GM19395 (cell line): ENCODE measurements around the gene AFAP1.

Experiments used
- ATAC-seq: cut with Tn5 transposase; IDR thresholded peaks from one replicate; pipeline ENCODE4 v1.9.1; 2021; ENCODE audit warnings: mild to moderate bottlenecking, moderate library complexity; ENCODE audit not compliant: unreplicated experiment

AFAP1 gene

DNA sequence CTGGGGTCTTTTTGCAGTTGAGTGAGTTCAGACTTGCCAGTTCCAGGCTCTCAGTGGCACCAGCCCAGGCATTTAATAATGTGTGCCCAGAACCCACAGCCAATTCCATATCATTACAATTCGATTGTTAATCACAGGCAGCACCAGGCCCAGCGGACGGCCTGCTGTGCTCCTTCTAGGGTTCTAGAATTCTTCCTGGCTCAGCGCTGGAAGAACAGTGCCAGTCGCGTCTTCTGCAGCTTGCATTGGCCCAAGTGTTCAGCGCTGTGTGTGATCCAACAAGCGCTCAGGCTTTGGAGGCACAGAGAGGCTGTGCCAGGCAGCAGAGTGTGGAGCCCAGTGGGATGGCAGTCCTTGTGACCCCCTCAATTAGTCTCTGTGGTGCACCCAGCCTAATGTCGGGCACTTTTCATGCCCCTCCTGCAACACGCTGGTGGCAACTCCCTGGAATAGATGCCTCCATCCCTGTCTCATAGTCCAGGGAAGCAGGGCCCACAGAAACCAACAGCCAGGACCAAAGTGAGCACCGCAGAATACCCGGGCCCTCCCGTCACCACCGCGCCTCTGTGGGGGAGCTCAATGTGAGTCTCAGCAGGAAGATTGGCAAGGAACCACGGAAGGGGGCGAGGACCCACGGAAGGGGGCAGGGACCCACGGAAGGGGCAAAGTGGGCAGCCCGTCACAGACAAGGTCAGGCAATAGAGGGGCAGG is 193.2 kb downstream of the AFAP1 start:
- no peak for ATAC-seq

DNA sequence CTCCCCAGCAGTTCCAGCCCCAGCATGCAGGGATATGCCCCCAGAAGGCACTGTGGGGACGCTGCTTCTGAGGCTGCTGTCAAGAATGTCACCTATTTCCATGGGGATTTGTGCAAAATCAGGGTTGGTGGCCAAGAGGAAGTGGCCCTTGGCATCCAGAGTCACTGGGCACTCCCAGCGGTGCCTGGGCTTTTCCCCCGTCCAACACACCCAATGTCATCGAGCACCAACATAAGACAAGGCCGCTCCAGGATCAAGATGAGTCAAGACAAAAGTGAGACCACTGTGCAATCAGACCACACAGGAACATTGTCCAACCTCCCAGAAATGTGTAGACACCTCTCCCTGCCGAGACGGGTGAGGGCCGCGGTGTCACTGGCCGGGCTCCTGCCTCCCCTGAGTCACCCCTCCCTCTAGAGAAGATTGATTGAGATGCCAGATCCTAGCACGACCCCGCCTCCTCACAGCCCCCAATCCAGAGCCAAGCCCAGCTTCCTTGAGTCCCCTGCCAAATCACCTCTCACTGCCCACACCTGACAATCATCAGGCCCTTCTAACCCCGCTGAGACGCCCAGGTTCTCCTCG is 194.3 kb downstream of the AFAP1 start:
- no peak for ATAC-seq

DNA sequence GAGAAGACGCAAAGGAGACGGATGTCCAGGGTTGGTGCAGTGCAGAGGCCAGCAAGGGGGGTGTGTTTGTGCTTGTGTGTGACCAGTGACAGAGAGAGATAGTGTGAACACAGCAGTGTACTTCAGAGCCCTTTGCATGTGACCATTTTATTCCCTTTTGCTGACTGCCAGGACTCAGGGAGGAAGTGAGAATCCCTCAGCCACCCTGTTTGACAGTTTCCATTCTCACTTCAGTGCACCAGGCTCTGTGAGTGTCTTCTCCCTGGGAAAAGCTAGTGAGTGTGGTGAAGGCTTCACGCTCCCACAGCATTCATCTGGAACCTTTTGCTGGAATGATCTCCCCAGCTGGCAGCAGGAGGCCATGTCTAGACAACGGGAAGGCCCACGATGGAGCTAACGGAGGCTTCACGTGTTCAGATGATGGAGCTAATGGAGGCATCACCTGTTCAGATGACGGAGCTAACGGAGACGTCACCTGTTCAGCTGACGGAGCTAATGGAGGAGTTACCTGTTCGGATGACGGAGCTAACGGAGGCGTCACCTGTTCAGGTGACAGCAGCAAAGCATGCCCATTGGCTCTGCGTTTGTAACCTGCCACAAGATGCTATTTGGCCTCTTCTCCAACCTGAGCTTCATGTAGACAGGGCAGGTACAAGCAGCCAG is 195.4 kb downstream of the AFAP1 start:
- no peak for ATAC-seq

DNA sequence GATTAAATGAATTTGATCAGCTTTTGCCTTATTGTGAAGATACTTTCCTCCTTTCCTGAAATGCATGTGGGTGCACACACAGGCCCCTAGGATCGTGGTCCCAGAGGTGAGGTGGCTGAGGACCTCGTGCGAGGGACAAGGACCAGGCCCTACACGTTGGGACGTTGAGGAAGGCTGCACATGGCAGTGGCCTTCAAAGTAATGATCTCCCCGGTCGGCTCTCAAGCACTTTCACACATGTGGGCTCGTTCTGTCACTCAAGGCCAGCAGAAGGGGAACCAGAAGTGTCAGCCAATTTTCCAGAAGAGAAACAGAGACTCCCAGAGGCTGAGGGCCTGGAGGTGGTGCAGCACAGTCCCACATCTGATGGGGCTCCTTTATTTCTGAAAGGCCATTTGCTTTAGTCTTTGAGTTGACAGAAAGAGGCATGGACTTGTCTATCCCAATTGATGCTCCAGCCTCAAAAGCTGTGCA is 196.8 kb downstream of the AFAP1 start:
- no peak for ATAC-seq

DNA sequence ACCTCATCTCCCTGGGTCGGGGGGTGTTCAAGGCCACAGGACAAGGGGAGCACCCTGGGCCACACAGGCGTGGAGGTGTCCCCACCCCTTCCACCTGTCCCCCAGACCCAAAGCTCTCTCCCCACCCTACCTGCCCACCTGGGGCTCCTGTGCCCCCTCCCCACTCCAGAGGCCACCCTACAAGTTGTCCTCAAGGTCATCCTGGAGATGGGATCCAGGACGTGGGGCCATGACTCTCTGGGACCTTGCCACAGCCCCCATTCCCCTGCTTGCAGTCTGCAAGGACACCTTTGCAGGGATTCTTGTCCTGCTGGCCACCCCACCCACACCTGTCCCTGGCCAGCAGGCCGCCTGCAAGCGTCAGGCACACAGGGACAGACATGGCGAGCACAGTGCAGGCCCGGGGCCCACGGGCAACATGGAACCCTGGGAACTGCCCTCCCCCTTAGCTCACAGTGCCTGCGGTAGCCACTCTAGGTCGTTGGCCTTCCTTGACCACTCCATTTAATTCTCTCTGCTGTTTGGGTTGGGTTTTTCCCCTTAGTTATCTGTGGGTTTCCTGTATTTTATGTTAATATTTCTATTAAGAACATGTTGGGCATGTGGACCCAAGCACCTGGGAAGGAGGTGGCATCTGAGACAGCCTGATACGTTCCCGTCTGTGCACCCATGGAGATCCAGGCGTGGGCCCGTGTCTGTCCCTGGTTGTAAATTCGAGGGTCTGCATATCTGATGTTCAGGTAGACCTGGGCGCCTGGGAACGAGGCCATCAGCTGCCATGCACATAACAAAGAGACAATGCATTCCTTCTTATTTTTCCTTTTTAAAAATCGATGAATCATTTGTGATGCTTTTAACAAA is 197.5 kb downstream of the AFAP1 start:
- no peak for ATAC-seq

DNA sequence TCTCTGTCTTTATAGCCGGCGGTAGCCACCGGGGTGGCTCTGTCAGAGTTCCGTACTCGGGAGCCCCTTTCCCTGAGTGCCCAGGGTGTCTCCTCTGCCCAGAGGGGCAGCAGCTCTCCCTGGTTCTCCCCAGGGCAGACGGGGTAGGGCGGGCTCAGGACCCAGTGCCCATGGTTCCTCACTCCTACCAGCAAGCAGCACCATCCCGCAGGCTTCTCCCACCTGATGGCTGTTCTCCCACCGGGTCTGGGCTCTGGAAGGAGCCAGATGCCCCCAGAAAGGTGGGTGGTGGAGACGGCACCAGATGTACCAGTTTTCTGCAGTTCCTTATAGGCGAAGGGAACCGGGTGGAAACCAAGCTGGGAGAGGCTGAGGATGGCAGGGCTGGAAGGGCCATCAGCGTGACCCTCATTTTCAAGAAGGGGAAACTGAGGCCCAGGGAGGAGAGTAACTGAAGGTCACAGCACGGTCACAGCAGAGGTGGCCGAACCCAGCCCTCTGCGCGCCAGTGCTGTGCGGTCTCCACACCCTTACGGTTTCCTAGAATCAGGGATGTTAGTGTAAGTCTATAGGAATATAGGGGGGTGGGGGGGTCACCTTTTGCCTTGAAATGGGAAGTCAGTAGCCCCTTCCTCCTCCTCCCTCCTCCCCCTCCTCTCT is 198.7 kb downstream of the AFAP1 start:
- ATAC-seq: no peak

DNA sequence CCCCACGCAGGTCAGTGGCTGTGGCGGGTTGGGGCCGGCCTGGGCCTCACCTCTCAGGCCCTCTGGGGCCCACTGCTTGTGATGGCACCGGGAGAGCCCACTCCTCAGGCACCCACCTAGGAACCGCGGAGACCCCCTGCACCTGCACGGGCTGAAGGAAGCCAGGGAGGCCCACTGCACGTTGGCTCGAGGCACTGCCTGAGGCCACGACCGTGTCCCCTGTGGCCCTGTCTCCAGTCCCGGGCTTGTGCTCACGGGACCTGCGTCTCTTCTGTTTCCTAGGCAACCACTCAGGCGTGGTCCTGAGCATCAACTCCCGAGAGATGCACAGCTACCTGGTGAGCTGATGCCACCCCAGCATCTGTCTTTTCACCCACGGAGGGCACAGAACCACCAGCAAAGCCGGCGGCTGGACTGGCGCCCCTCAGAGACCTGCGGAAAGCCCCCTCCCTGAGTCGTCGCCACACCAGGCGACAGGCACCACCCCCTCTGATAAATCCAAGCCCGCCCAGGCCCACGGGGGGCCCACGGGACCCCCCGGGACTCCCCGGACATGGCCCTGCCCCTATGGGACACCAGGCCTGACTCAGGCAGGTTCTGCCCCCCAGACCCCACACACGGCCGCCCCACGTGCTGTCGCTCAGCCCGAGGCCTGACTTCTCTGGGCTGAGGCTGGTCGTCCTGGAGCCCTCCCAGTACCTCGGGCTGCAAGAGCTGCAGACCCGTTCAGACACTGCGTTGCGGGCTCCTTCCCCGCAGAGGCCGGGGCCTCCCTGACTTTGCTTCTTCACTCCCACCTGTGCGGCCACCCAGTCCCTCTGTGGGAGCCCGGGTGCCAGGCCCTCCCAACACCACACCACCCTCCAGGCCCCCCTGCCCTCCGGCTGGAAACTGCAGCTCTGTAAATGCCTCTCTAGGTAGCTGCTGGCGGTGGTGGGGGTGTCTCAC is 199.5 kb downstream of the AFAP1 start:
- ATAC-seq: no peak

DNA sequence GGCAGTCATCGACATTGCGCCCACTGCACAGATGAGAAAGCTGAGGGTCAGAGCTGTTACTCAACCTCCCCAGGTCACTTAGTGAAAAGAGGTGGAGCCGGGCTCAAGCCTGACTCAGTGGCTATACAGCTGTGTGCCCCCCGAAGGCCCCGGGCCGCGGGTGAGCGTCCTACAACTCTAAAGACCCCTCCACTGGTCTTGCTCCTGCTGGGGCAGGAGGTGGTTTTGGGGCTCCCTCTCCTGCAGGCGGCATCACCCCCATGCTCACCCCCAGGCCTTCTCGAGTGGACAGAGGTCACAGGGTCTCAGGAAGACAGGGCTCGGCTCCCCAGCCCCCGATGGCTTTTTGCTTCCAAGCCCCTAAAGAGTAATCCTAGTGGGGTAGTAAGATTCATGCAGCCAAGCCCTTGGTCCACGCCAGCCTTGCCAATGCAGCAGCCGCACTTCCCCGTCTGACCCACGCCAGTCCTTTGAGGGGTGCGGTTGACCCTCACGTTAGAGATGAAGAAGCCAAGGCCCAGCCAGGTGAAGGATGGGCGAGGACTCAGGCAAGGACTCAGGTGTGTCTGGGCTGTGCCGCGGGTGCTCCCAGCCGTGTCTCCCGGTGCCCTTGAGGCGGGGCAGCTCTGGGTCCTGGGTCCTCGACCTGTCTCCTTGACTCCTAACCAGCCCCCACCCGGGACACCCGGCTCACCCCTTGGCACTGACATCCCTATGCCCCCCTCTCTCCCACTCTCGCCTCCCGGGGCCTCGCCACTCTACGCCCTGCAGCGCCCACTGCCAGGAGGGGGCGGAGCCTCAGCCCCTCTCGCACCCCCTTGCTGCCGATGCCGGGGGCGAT is 200.4 kb downstream of the AFAP1 start:
- no peak for ATAC-seq

DNA sequence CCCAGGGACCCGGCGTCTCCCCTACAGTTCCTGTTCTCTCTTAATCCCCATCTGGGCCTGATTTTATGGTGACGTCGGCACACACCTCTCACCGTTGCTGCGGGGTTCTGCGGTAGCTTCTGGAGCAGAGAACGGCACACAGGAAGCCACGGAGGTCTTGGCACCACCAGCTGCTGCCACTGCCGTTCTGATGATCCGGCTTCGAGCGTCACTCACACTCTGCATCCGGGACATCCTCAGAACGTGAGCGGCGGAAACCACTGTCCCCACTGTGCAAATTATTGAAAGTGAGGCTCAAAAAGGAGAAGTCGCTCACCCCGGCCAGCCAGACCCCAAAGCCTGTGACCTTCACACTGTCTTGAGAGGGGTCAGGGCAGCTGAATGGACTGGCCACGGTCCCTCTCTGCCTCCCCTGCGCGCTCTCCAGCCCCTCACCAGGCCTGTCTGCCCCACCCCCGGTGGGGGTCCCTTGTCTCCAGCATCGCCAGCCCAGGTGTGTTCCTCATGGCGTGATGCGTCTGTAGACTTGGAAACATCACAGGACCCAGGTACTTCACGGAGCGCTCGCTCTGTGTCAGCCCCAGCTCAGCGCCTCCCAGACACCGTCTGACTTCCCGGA is 201.1 kb downstream of the AFAP1 start:
- no peak for ATAC-seq

DNA sequence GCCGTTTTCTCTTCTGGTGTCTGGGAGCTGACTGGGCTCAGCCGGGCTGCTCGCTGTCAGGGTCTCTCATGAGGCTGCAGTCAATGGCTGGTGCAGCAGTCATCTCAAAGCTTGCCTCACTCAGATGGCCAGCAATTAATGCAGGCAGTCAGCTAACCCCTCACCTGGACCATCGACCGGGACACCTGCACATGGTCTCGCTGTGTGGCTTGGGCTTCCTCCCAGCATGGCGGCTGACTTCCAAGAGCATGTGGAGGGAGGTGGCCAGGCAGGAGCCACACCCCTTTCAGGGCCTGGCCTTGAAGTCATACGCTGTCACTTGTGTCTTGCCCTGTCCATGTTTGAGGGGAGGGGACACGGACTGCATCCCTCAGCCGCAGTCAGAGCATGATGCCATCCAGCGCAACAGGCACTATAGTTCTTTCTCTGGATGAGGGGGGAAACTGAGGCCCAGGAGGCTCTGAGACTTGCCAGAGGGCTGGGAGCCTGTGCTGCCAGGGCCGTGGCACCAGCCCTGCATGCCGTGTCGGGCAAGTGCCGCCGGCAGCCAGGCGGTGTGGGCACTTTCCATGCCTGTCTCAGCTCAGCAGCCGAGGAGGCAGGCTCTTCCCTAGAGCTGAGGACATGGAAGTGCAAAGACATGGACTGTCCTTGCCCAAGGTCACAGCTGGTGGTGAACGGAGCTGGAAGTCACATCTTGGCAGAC is 201.8 kb downstream of the AFAP1 start:
- no peak for ATAC-seq

DNA sequence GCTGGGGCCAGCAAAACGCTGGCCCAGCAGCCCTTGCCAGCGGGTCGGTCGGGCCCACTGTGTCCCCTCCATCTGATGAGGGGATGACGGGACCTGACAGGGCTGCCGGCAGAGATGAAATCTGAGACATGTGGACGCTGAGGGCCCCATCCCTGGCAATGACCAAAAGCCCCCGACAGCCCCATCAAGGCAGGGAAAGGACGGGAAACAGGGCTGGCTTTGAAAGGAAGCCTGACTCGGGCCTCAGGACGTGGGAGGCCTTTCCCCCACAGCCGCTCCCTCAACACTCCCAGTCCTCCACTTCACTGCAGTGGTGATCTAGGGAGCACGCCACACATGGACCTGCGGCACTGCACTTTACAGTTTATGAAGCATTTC is 202.4 kb downstream of the AFAP1 start:
- no peak for ATAC-seq

DNA sequence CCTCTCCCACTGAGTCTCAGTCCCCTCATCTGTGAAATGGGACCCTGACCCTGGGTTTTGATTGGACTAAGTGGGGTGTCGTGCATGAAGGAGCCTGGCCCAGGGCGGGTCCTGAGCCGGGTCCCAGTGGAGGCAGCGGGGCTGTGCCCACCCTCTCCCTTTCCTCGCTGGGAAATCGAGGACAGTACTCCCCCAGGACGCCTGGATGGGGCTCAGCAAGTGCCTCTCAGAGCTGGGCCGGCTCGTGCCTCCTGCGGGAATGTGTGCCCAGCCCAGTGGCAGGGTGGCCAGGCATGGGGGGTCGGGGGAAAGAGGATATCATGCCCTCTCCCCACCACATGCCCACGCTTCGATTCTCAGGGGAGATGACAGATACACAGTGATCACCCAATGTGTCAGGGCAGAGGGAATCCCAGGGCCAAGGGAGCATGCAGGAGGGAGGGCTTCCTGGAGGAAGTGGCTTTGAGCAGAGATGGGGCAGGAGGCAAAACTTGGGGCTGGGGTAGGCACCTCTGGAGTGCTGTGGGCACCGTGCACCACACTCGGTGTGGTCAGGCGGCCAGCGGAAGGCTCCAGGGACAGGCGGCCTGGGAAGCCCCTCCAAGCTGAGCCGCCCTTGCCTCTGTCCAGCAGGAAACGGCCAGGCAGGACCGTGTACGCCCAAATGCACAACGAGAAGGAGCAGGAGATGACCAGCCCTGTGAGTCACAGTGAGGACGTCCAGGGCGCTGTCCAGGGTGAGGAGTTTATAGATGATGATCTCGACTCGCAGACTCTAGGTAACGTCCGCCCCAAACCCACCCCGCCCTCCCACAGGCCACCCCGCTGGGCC is 203.0 kb downstream of the AFAP1 start:
- ATAC-seq: no peak

DNA sequence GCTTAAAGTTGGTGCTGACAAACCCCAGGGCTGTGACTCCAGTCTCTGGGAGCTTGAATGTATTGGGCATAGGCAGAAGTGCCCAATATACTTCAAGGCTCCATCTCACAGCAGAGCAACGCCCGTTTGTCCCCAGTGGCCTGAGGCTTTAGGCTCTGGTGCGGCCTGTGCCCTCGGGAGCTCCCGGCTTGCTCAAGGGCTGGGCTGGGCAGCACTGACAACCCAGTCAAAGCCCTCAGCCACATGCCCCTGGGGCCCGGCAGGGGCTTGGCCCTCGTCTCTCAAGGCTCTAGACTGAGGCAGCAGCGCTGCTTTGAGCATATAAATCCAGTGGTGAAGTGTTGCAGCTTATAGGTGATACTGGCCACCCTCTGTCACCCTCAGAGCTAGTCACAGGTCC is 203.7 kb downstream of the AFAP1 start:
- ATAC-seq: no peak

DNA sequence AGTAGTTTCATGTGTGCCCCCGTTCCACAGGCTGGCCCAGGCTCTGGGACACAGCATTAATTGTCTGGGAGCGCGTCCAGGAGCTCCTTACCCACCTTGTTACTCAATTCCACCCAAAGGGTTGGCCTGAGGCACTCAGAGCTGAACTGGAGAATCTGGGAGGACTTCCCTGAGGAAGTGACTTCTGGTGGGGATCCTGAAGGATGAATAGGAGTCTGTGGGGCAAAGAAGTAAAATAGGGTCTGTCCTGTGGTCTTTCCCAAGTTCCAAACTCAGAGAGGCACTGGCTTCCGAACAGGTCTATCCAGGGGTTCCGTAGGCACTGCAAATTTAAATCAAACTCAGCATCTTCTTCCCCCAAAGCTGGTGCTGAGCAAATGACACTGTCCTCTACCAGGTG is 204.3 kb downstream of the AFAP1 start:
- no peak for ATAC-seq

DNA sequence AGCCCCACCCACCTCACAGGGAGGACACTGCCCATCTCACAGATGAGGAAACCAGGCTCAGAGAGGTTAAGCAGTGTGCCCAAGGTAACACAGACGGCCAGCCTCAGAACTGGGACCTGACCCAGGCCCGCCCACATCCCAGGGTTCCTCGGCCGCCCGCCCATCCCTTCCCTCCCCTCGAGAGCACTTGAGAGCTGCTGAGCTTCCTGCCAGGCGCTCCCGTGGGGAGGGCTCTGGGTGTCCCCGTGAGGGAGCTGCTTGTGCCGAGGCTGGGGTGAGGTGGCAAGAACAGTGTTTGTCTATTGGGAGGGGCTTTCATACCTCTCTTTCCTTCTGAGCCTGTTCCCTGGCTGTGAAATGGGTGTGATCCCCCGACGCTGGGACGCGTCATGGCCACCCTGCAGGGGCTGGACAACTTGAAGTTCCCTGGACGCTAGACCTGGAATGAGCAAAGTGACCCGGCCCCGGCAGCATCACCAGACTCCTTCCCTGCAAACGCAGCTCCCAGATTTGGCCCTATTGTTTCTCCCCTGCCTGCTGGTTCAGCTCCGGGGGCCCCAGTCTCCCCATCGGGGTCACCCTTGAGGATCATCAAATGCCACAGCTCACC is 204.9 kb downstream of the AFAP1 start:
- ATAC-seq: no peak

DNA sequence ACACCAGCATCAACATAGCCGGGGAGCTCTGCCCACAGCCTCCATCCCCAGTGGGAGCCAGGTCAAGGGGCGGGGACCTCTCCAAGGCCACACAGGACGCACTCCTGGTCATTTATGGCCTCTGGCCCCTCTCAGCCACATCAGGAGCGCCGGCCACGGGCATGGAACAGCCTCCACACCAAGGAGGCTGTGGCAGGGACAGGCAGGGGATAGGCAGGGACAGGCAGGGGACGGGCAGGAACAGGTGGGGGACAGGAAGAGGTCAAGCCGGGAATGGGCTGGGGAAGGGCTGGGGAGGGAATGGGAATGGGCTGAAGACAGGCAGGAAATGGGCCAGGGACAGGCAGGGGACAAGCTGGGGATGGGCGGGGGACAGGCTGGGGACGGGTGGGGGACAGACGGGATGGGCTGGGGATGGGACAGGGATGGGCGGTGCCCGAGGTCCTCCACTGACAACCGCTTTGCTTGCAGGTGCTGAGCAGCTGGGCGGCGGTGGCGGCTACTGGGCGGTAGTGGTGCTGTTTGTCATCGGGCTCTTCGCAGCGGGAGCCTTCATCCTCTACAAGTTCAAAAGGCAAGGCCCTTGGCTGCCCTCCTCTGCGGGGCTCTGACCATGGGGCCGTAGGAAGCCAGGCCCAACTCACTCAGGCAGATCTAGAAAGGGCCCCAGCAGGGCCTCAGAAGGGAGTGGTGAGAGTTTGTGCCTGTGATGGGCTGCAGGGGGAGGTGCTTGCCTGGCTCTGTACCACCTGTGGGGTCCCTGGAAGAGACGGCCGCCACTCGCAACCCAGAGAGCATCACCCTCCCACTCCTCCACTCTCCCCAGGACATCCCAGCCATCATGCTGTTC is 205.6 kb downstream of the AFAP1 start:
- no peak for ATAC-seq
